Activated naive CD8-positive, alpha-beta T cell treated with anti-CD3 and anti-CD28 coated beads, Interleukin-2, amount 50 U/mL, for 16 hours (primary cell): ENCODE data around the gene SGMS1.

ENCODE experiments used
- DNase-seq: peaks from one replicate; pipeline ENCODE4 v3.0.0-alpha.2; 2020; ENCODE audit warnings: low read depth, low spot score

SGMS1 gene

GRCh38 chr10:50343702-50344331, 279.9 kb downstream of the SGMS1 start:
- DNase-seq, result no peak

- DNase-seq, result no peak
Measured at GRCh38 chr10:50341987-50342386, 281.8 kb downstream of the SGMS1 start.

GRCh38 chr10:50336140-50336539, 287.6 kb downstream of the SGMS1 start:
- no peak for DNase-seq

GRCh38 chr10:50335397-50335796, 288.4 kb downstream of the SGMS1 start:
- DNase-seq, result no peak

GRCh38 chr10:50334273-50334672, 289.5 kb downstream of the SGMS1 start:
- DNase-seq, result no peak

- DNase-seq, result no peak
Measured at GRCh38 chr10:50333872-50334271, 289.9 kb downstream of the SGMS1 start.

- DNase-seq, result no peak
Measured at GRCh38 chr10:50332108-50332842, 291.5 kb downstream of the SGMS1 start.

GRCh38 chr10:50331486-50331885, 292.3 kb downstream of the SGMS1 start:
- DNase-seq, result no peak

GRCh38 chr10:50326757-50327701, 296.7 kb downstream of the SGMS1 start:
- no peak for DNase-seq

GRCh38 chr10:50326172-50326555, 297.6 kb downstream of the SGMS1 start:
- no peak for DNase-seq

GRCh38 chr10:50325449-50326171, 298.1 kb downstream of the SGMS1 start:
- no peak for DNase-seq

GRCh38 chr10:50324680-50325393, 298.9 kb downstream of the SGMS1 start:
- DNase-seq, result no peak

GRCh38 chr10:50324046-50324445, 299.7 kb downstream of the SGMS1 start:
- no peak for DNase-seq

GRCh38 chr10:50322077-50322476, 301.7 kb downstream of the SGMS1 start:
- DNase-seq, result no peak

GRCh38 chr10:50318129-50318528, 305.6 kb downstream of the SGMS1 start:
- no peak for DNase-seq

GRCh38 chr10:50316695-50317648, 306.8 kb downstream of the SGMS1 start:
- DNase-seq, result no peak

- no peak for DNase-seq
Measured at GRCh38 chr10:50316174-50316573, 307.6 kb downstream of the SGMS1 start.

- no peak for DNase-seq
Measured at GRCh38 chr10:50315424-50315823, 308.3 kb downstream of the SGMS1 start.

GRCh38 chr10:50314169-50315071, 309.3 kb downstream of the SGMS1 start:
- no peak for DNase-seq
